HEK293T (cell line): Measurements from ENCODE around the gene GRIK1.

Source experiments
- ARNT ChIP-seq: fragments of 450-650 bp; IDR thresholded peaks from 2 replicates; pipeline ENCODE4 v1.6.1; 2017; ENCODE audit warnings: mild to moderate bottlenecking
- BHLHE40 ChIP-seq: fragments of 450-650 bp; IDR thresholded peaks from 2 replicates; pipeline ENCODE4 v1.6.1; 2016; ENCODE audit warnings: mild to moderate bottlenecking, moderate library complexity, borderline replicate concordance
- CTBP1 ChIP-seq: fragments of 450-650 bp; IDR thresholded peaks from 2 replicates; pipeline ENCODE4 v1.6.1; 2016; ENCODE audit warnings: borderline replicate concordance
- ELF4 ChIP-seq: fragments of 450-650 bp; IDR thresholded peaks from 2 replicates; pipeline ENCODE4 v1.6.1; 2017; ENCODE audit warnings: antibody characterized with exemption
- FOXA1 ChIP-seq: fragments of 450-650 bp; IDR thresholded peaks from 2 replicates; pipeline ENCODE4 v1.6.1; 2016; ENCODE audit warnings: mild to moderate bottlenecking
- FOXK2 ChIP-seq: fragments of 450-650 bp; IDR thresholded peaks from 2 replicates; pipeline ENCODE4 v1.6.1; 2016; ENCODE audit warnings: mild to moderate bottlenecking
- FOXM1 ChIP-seq: fragments of 450-650 bp; IDR thresholded peaks from 2 replicates; pipeline ENCODE4 v1.6.1; 2017; ENCODE audit warnings: mild to moderate bottlenecking, borderline replicate concordance
- HDGF ChIP-seq: fragments of 450-650 bp; IDR thresholded peaks from 2 replicates; pipeline ENCODE4 v1.6.1; 2017; ENCODE audit warnings: antibody characterized with exemption, borderline replicate concordance
- L3MBTL2 ChIP-seq: fragments of 450-650 bp; conservative IDR thresholded peaks from 2 replicates; pipeline ENCODE4 v1.6.1; 2016; ENCODE audit warnings: mild to moderate bottlenecking
- PKNOX1 ChIP-seq: fragments of 450-650 bp; IDR thresholded peaks from 2 replicates; pipeline ENCODE4 v1.6.1; 2016
- SP1 ChIP-seq: fragments of 450-650 bp; IDR thresholded peaks from 2 replicates; pipeline ENCODE4 v1.6.1; 2017
- TARDBP ChIP-seq: fragments of 450-650 bp; IDR thresholded peaks from 2 replicates; pipeline ENCODE4 v1.6.1; 2016
- ZNF384 ChIP-seq: fragments of 450-650 bp; IDR thresholded peaks from 2 replicates; pipeline ENCODE4 v1.6.1; 2016

GRCh38 chr21:29819675-29820326 is 120.0 kb downstream of the GRIK1 start:
- TF ChIP-seq FOXM1 = no peak
- TF ChIP-seq ARNT = no peak
- TF ChIP-seq HDGF = no peak
- no peak for TF ChIP-seq PKNOX1
- no peak for TF ChIP-seq BHLHE40
- TF ChIP-seq FOXA1 = no peak
- no peak for TF ChIP-seq CTBP1
- TF ChIP-seq SP1 = no peak
- no peak for TF ChIP-seq FOXK2
- no peak for TF ChIP-seq ELF4
- TF ChIP-seq TARDBP = no peak
- TF ChIP-seq L3MBTL2 = no peak
- TF ChIP-seq ZNF384 = no peak
